GM12878 (cell line): ENCODE measurements around the gene ULBP3. TPM values are rescaled to one million over a fixed set of nuclear protein-coding genes. Genes with fewer than 3 reads are reported as not detected.

Experiments
- ATAC-seq: fragments of 200-7000 bp; cut with Tn5 transposase; 3 replicates; pipeline ENCODE4 v1.9.1; 2020; ENCODE audit warnings: mild to moderate bottlenecking, moderate library complexity
- BruUV-seq: library from RNA; stranded (reverse); fragments of 400-500 nt; replicated peaks from 2 replicates; lab custom pipeline; 2021; lab: Mats Ljungman, UMichigan
- CTCF ChIA-PET: fragments of 300-600 bp; sonication (Branson Sonifier 250); formaldehyde crosslinking; extraction: SDS; loops from one replicate; lab custom pipeline; 2021; ENCODE audit warnings: inconsistent platforms; lab: Yijun Ruan, JAX
- POLR2A ChIA-PET: fragments of 350-600 bp; formaldehyde crosslinking; extraction: SDS; loops from one replicate; lab custom pipeline; 2021; ENCODE audit warnings: inconsistent platforms; lab: Charles Lee
- RAD21 ChIA-PET: fragments of 300-600 bp; sonication (Branson Sonifier 250); formaldehyde crosslinking; loops from one replicate; lab custom pipeline; 2023; ENCODE audit warnings: antibody characterized with exemption; ENCODE audit not compliant: unreplicated experiment; lab: Charles Lee
- SMC1A ChIA-PET: fragments of 300-600 bp; sonication (Branson Sonifier 250); formaldehyde crosslinking; loops from one replicate; lab custom pipeline; 2023; ENCODE audit not compliant: unreplicated experiment, uncharacterized antibody; lab: Charles Lee
- DNase-seq: peaks from one replicate; pipeline ENCODE4 v3.0.0-alpha.2; 2011; ENCODE audit warnings: low read depth, low spot score
- FAIRE-seq: peaks from 3 replicates; lab custom pipeline; 2011; peaks lifted over from hg19 to GRCh38; lab: Jason Lieb, UNC
- H2AFZ ChIP-seq: 2 replicates; pipeline ENCODE4 v1.6.0; 2011; ENCODE audit warnings: low read depth, low read length, control low read depth; ENCODE audit not compliant: control insufficient read depth
- H3K27ac ChIP-seq: 2 replicates; pipeline ENCODE4 v1.5.1; 2011; ENCODE audit warnings: control low read depth; ENCODE audit not compliant: control insufficient read depth, insufficient read depth
- H3K27me3 ChIP-seq, 2 experiments: replicated peaks in 1 of 2; 2 replicates each; pipeline versions ENCODE4 v1.6.0 to v1.6.1; 2011; ENCODE audit warnings: low read length in 1 of 2; ENCODE audit not compliant: control insufficient read depth in 2 of 2, insufficient read depth in 2 of 2
- H3K36me3 ChIP-seq, 2 experiments: 2 replicates each; pipeline ENCODE4 v1.5.1; 2011; ENCODE audit warnings: low read length in 1 of 2; ENCODE audit not compliant: control insufficient read depth in 2 of 2, insufficient read depth in 2 of 2
- H3K4me1 ChIP-seq: 2 replicates; pipeline ENCODE4 v1.6.1; 2011; ENCODE audit warnings: mild to moderate bottlenecking, low read length, moderate library complexity, mixed read lengths; ENCODE audit not compliant: control insufficient read depth, insufficient read depth
- H3K4me2 ChIP-seq: 2 replicates; pipeline ENCODE4 v1.6.0; 2011; ENCODE audit warnings: control low read depth; ENCODE audit not compliant: control insufficient read depth, insufficient read depth
- H3K4me3 ChIP-seq: fragments of 200-600 bp; sonication (generic); 2 replicates; pipeline ENCODE4 v1.5.1; 2016
- H3K79me2 ChIP-seq: 2 replicates; pipeline ENCODE4 v1.6.0; 2011; ENCODE audit warnings: low read length; ENCODE audit not compliant: control insufficient read depth, insufficient read depth
- H3K9ac ChIP-seq: 2 replicates; pipeline ENCODE4 v1.8.0; 2011; ENCODE audit warnings: low read length, control low read depth, mixed read lengths; ENCODE audit not compliant: control insufficient read depth, insufficient read depth
- H3K9me3 ChIP-seq: replicated peaks from 3 replicates; pipeline ENCODE4 v1.5.1; 2011; ENCODE audit warnings: mild to moderate bottlenecking, low read length; ENCODE audit not compliant: control insufficient read depth, insufficient read depth
- H4K20me1 ChIP-seq: 2 replicates; pipeline ENCODE4 v1.6.0; 2011; ENCODE audit not compliant: control insufficient read depth, insufficient read depth
- BACH1 ChIP-seq: fragments of 450-650 bp; IDR thresholded peaks from 2 replicates; pipeline ENCODE4 v1.6.1; 2017; ENCODE audit warnings: mild to moderate bottlenecking, borderline replicate concordance
- CREM ChIP-seq: IDR thresholded peaks from 2 replicates; pipeline ENCODE4 v1.6.1; 2014; ENCODE audit warnings: antibody characterized with exemption, low read depth
- E2F4 ChIP-seq: IDR thresholded peaks from 2 replicates; pipeline ENCODE4 v1.6.1; 2012; ENCODE audit warnings: low read depth, low read length, improper control_type of control experiment
- FOXM1 ChIP-seq: IDR thresholded peaks from 2 replicates; pipeline ENCODE4 v1.6.1; 2012; ENCODE audit warnings: low read depth, mild to moderate bottlenecking, inconsistent platforms, low read length, moderate library complexity
- MEF2B ChIP-seq: fragments of 450-650 bp; IDR thresholded peaks from 2 replicates; pipeline ENCODE4 v1.6.1; 2018; ENCODE audit warnings: mild to moderate bottlenecking, moderate library complexity; ENCODE audit not compliant: partially characterized antibody, poor library complexity, severe bottlenecking
- SKIL ChIP-seq: fragments of 450-650 bp; IDR thresholded peaks from 2 replicates; pipeline ENCODE4 v1.6.1; 2017; ENCODE audit warnings: mild to moderate bottlenecking, low read depth, inconsistent platforms; ENCODE audit not compliant: poor library complexity, severe bottlenecking
- SMAD5 ChIP-seq: IDR thresholded peaks from 2 replicates; pipeline ENCODE4 v1.6.1; 2016; ENCODE audit warnings: antibody characterized with exemption, low read depth
- ZNF687 ChIP-seq: fragments of 450-650 bp; IDR thresholded peaks from 2 replicates; pipeline ENCODE4 v1.6.1; 2017; ENCODE audit warnings: mild to moderate bottlenecking, moderate library complexity
- WGBS: methylation state at CpG from one replicate; pipeline ENCODE4 v1.1.6; 2016; ENCODE audit warnings: low lambda C conversion rate; ENCODE audit not compliant: insufficient replicate concordance, insufficient coverage; ENCODE audit errors: missing lambda C conversion rate; 5-methylcytosine and 5-hydroxymethylcytosine counted together
- in situ Hi-C: fragments of 300-500 bp; cut with MboI; formaldehyde crosslinking; loops from 9 replicates; pipeline ENCODE4 v1.14.3; 2018; ENCODE audit warnings: mixed read lengths
- intact Hi-C: fragments of 100-400 bp; cut with micrococcal nuclease; formaldehyde crosslinking; loops from one replicate; pipeline ENCODE4 v1.14.2; 2022; ENCODE audit not compliant: unreplicated experiment
- polyA plus RNA-seq, 11 experiments: library from polyadenylated mRNA; depleted of rRNA in 4 of 11; unstranded in 6 of 11; stranded (reverse) in 5 of 11; fragments of >200 nt; fragmentation: Nextera tagmentation in 4 of 11; fragmentation: Illumina TruSeq in 1 of 11; extraction: Ambion mirVana in 4 of 11; extraction: Trizol in 1 of 11; gene quantifications; 1 replicate in 1 of 11; 2 replicates in 10 of 11; pipeline versions ENCODE4 v1.2.1 to v1.2.3, GENCODE V29; 2011 to 2016; ENCODE audit warnings: inconsistent platforms in 2 of 11, missing spikeins in 2 of 11, low read depth in 1 of 11
- total RNA-seq, 4 experiments: library from RNA; depleted of rRNA in 3 of 4; stranded (reverse); fragments of >200 nt in 3 of 4; fragmentation: Illumina TruSeq in 1 of 4; extraction: Trizol in 1 of 4; gene quantifications; 2 replicates each; pipeline versions ENCODE4 v1.2.1 to v1.2.3, GENCODE V29; 2013 to 2021

The ULBP3 gene
- total and polyA plus RNA-seq, 10 of the 15 experiments (the other 5 are each of a cell fraction or from before 2014, with no cell fraction given): 0.08 to 0.16 TPM; not detected in 8

- in situ Hi-C loops: loop anchor here (5.0 to 10.0 kb wide), 2 partner anchors 325 to 743 kb away; no protein-coding TSS in a partner anchor
- ChIA-PET POLR2A (no interaction called here), RAD21 (no interaction called here), SMC1A (no interaction called here), CTCF (interaction anchor here (0.9 to 2.6 kb wide), 5 partner anchors 10 to 325 kb away, joined by 3 to 33 read pairs (median 6); no protein-coding TSS in a partner anchor)
- Histone ChIP-seq H3K4me3 (no peak overlapping the region), H3K79me2 (no peaks in the 10 kb centered on the region), H3K9me3 (no peaks in the 10 kb centered on the region), H3K9ac (no peak overlapping the region), H3K4me2 (peak overlapping the region; percentile 79; the same call in 1 of the 2 replicates), H3K27ac (no peak overlapping the region), H3K4me1 (no peaks in the 10 kb centered on the region), H3K36me3 (no peaks in the 10 kb centered on the region), H4K20me1 (no peaks in the 10 kb centered on the region), H3K27me3 (peaks cover 0 to 2% of the 10 kb centered on the region in 2 experiments; a peak in 1 of 4 replicates), H2AFZ (no peak overlapping the region)
- intact Hi-C loops: loop anchor here (5.0 kb wide), 1 partner anchor 132 kb away; no protein-coding TSS in a partner anchor
- peak; percentile 4; the same call in 1 of the 3 replicates for ATAC-seq
- no peak for FAIRE-seq
- no TSS peak for BruUV-seq
- WGBS: 82% methylated on average over 11 of the region's 11 CpGs
- no peak for DNase-seq
- TF ChIP-seq E2F4: no peak
- TF ChIP-seq SMAD5: no peak
- TF ChIP-seq FOXM1: no peak
- TF ChIP-seq CREM: no peak
- no peak for TF ChIP-seq BACH1
- no peak for TF ChIP-seq MEF2B
- no peak for TF ChIP-seq SKIL
- no peak for TF ChIP-seq ZNF687
Measured at GRCh38 chr6:150069706-150070105, 785 bp upstream of the ULBP3 start.
